LNCAP (cell line): ENCODE results near the gene ANXA5.

Experiments
- TF ChIP-seq, protein P1 (sequence below): fragments of 450-650 bp; IDR thresholded peaks from 2 replicates; pipeline ENCODE4 v1.5.1; 2017; ENCODE audit warnings: mild to moderate bottlenecking

Gene ANXA5

DNA sequence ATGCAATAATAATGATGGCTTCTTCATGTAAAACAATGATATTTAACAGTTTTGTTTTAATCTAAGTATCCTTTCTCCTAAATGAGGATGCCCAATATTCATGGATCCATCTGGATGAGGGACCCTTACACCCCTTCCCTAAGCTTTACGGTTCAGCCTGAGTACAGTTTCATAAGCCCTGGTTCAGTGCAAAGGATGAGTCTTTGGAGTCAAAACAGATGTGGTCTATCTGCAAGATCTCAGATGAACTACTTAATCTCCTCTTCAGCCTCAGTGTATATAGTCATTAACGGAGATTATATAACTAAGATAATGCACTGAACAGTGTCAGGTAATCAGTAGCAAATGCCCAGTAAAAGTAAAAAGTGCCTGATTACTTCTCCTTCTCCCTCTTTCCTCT lies 22.1 kb downstream of the ANXA5 start:
- TF ChIP-seq, protein P1, sequence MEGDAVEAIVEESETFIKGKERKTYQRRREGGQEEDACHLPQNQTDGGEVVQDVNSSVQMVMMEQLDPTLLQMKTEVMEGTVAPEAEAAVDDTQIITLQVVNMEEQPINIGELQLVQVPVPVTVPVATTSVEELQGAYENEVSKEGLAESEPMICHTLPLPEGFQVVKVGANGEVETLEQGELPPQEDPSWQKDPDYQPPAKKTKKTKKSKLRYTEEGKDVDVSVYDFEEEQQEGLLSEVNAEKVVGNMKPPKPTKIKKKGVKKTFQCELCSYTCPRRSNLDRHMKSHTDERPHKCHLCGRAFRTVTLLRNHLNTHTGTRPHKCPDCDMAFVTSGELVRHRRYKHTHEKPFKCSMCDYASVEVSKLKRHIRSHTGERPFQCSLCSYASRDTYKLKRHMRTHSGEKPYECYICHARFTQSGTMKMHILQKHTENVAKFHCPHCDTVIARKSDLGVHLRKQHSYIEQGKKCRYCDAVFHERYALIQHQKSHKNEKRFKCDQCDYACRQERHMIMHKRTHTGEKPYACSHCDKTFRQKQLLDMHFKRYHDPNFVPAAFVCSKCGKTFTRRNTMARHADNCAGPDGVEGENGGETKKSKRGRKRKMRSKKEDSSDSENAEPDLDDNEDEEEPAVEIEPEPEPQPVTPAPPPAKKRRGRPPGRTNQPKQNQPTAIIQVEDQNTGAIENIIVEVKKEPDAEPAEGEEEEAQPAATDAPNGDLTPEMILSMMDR, result no peak

DNA sequence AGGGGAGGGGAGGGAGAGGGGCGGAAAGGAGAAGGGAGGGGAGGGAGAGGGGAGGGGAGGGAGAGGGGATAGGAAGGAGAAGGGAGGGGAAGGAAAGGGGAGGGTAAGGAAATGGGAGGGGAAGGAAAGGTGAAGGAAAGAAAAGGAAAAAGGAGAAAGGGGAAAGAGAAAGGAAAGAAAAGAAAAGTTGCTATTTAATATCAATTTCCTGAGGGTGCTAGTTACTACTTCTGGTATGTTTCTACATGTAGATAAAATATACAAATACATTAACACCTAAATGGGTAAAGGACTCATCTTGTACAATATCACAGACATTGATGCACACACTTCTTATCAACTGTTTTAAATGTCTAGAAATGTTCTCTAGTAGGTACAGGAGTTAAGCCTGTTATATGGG lies 22.6 kb downstream of the ANXA5 start:
- TF ChIP-seq, protein P1, result no peak

DNA sequence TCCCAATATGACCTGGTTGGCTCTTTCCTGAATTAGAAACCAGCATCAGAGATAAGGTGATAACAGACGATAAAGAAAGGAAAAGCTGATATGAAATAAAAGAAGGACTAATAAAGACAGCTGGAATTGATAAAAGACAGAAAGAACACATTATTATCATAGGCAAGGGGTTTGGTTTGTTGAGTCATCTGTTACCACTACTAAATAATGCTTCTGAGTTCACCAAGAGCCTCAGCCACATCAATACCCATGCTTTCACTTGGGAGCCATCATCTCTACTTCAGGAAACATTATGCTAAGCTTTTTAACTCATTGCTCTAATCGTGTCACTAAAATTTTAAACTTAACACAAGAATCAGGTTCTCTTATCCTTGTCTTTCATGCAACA lies 27.6 kb downstream of the ANXA5 start:
- TF ChIP-seq, protein P1, result no peak

DNA sequence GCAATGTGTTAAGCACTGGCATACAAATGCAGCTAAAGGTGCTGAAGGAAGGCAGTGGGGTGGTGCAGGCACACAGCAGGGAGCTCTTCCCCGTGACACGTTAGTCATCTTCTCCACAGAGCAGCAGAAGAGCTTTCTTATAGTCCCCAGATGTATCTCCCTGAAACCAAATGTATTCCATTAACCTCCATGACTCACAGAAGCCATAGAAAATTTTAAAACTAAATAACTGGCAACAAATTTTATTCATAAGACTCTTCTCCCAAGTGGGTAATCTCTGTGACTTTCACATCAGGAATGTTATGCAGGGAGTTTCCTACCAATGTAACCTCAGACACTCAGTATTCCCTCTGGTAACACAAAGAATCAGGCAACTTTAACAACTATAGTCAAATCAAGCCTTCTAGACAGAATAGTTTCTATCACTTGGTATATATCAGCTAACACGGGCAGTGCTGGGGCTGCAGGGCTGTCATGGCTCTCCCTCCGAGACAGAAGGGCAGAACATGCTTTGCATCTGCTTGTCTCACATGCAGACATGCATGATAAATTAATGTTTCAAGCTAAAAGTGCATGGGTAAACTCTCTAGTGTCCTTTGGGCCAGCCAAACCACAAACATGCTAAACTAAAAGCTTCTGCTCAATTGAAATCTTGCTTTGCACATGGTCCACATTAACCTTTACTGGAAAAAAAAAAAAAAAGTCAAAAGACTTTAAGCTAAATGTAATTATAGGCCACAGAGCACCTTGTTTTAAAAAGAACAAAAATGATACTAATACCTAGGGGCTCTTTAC lies 28.2 kb downstream of the ANXA5 start:
- TF ChIP-seq, protein P1, result no peak

DNA sequence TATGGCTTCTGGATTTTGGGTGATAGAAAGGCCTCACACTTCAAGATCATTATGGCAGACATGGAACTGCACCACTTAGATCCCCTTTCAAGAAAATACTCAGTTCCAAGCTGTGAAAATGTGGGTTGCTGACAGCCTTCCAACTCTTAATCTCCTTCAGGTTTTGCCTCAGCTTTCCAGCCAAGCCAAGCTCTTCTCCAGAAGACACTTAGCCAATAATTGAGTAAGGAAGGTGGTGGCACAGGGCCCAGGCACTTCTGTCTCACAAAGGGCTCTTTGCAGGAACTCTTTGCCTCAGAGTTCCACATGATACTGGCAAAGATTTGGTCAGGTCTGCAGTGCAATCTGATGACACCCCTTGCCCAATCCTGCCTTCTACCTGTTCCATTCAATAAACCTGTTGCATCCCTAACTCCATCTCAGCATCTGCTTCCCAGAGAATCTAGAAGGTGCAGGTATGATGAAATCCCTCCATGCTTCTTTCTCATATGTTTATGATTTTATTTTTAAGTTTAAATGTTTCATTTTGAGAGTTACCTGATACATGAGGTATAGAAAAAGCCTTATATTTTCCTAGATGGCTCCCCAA lies 30.6 kb downstream of the ANXA5 start:
- TF ChIP-seq, protein P1, result no peak

DNA sequence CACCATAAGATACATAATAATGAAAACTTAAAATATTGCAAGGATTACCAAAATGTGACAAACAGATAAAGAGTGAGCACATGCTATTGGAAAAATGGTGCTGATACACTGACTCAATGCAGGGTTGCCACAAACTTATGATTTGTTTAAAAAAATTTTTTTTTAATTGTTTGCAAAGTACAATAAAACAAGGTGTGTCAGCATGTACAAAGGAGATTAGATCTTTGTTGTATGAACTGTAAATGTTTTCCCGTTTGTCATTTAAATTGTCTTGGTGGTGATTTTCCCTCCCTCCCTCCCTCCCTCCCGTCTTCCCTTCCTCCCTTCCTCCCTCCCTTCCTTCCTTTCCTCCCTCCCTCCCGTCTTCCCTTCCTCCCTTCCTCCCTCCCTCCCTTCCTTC lies 31.4 kb downstream of the ANXA5 start:
- TF ChIP-seq, protein P1, result no peak

DNA sequence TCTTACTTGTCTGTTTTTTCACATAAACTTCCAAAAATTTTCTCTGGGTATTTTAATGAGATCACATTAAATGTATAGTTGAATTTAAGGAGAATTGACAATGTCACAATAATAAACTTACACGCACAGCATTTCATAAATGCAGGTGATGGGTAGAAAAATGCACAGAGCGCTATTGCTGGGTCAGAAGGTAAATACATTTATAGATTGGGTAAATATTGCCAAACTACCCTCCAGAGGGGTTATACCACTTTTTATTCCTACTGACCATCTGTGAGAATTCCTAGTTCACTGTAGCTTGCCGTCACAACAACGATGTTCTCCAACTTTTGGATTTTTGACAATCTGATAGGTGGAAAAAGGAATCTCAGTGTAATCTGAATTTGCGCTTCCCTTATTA lies 34.6 kb downstream of the ANXA5 start:
- TF ChIP-seq, protein P1, result no peak
